H1 (cell line): ENCODE measurements around the gene SPARC. TPM values are rescaled to one million over a fixed set of nuclear protein-coding genes. Genes with fewer than 3 reads are reported as not detected.

Source experiments
- CTCF ChIA-PET: fragments of 300-600 bp; sonication (Branson Sonifier 250); formaldehyde crosslinking; loops from one replicate; lab custom pipeline; 2021; ENCODE audit not compliant: partially characterized antibody; lab: Charles Lee
- POLR2A ChIA-PET: fragments of 300-600 bp; sonication (Branson Sonifier 250); formaldehyde crosslinking; loops from one replicate; lab custom pipeline; 2021; ENCODE audit warnings: inconsistent platforms; ENCODE audit not compliant: partially characterized antibody; lab: Charles Lee
- DNase-seq, 2 experiments: peaks; one replicate each; pipeline versions ENCODE4 v3.0.0 to v3.0.0-alpha.2; 2010 to 2022; ENCODE audit warnings: low spot score in 2 of 2, low read depth in 1 of 2, mixed read lengths in 1 of 2
- FAIRE-seq: peaks from 2 replicates; lab custom pipeline; 2011; peaks lifted over from hg19 to GRCh38; lab: Jason Lieb, UNC
- H2AFZ ChIP-seq: 2 replicates; pipeline ENCODE4 v1.8.1; 2012; ENCODE audit warnings: low read length, inconsistent platforms
- H2AK5ac ChIP-seq: 2 replicates; pipeline ENCODE4 v1.6.1; 2013; ENCODE audit warnings: low read depth, low read length
- H2BK120ac ChIP-seq: replicated peaks from 2 replicates; pipeline ENCODE3; 2013; ENCODE audit warnings: low read depth, low read length, inconsistent platforms
- H2BK12ac ChIP-seq: 2 replicates; pipeline ENCODE4 v1.6.1; 2013; ENCODE audit warnings: low read depth, low read length
- H2BK15ac ChIP-seq: 2 replicates; pipeline ENCODE4 v1.6.1; 2013; ENCODE audit warnings: low read length
- H2BK20ac ChIP-seq: 2 replicates; pipeline ENCODE4 v1.6.1; 2013; ENCODE audit warnings: low read length
- H2BK5ac ChIP-seq: 2 replicates; pipeline ENCODE4 v1.6.1; 2013; ENCODE audit warnings: low read depth, low read length
- H3K14ac ChIP-seq: 2 replicates; pipeline ENCODE4 v1.6.1; 2013; ENCODE audit warnings: inconsistent platforms; ENCODE audit not compliant: insufficient read length
- H3K18ac ChIP-seq: 2 replicates; pipeline ENCODE4 v1.6.1; 2013; ENCODE audit warnings: low read length; ENCODE audit errors: extremely low read depth
- H3K23ac ChIP-seq: 2 replicates; pipeline ENCODE4 v1.6.1; 2013; ENCODE audit warnings: inconsistent platforms; ENCODE audit not compliant: insufficient read length
- H3K23me2 ChIP-seq: 2 replicates; pipeline ENCODE4 v1.6.1; 2013; ENCODE audit warnings: low read depth, low read length
- H3K27ac ChIP-seq: 2 replicates; pipeline ENCODE4 v1.6.1; 2011; ENCODE audit warnings: low read depth, low read length, inconsistent platforms
- H3K27me3 ChIP-seq, 4 experiments: replicated peaks in 1 of 4; 1 replicate in 1 of 4; 2 replicates in 3 of 4; pipeline versions ENCODE4 v1.6.1 to v1.8.1; 2011 to 2013; ENCODE audit warnings: low read length in 3 of 4, mild to moderate bottlenecking in 3 of 4, inconsistent platforms in 2 of 4, mixed read lengths in 2 of 4, moderate library complexity in 1 of 4; ENCODE audit not compliant: control insufficient read depth in 3 of 4, insufficient read depth in 3 of 4; ENCODE audit errors: extremely low read depth in 1 of 4
- H3K36me3 ChIP-seq, 4 experiments: 2 replicates each; pipeline versions ENCODE4 v1.6.1 to v1.8.1; 2011 to 2013; ENCODE audit warnings: mild to moderate bottlenecking in 4 of 4, low read length in 3 of 4, moderate library complexity in 2 of 4, control low read depth in 1 of 4, inconsistent platforms in 1 of 4; ENCODE audit not compliant: insufficient read depth in 4 of 4, control insufficient read depth in 2 of 4
- H3K4ac ChIP-seq: replicated peaks from 2 replicates; pipeline ENCODE3; 2013; ENCODE audit warnings: low read length, low read depth, mixed read lengths, inconsistent platforms; ENCODE audit not compliant: insufficient read length
- H3K4me1 ChIP-seq, 4 experiments: replicated peaks in 1 of 4; 1 replicate in 1 of 4; 2 replicates in 3 of 4; pipeline versions ENCODE4 v1.6.1 to v1.8.1; 2011 to 2013; ENCODE audit warnings: low read length in 3 of 4, inconsistent platforms in 2 of 4, mixed read lengths in 1 of 4; ENCODE audit not compliant: insufficient read depth in 4 of 4, control insufficient read depth in 3 of 4
- H3K4me2 ChIP-seq, 2 experiments: 2 replicates each; pipeline versions ENCODE4 v1.6.1 to v1.8.1; 2011 to 2013; ENCODE audit warnings: low read depth in 2 of 2, low read length in 2 of 2, control low read depth in 1 of 2, inconsistent platforms in 1 of 2, mild to moderate bottlenecking in 1 of 2; ENCODE audit not compliant: insufficient read depth in 1 of 2
- H3K4me3 ChIP-seq, 4 experiments: fragments of 200-600, 300-600 bp in 1 of 4; sonication (generic), shearing (Covaris generic), sonication (Bioruptor Twin) in 1 of 4; 2 replicates each; pipeline versions ENCODE4 v1.5.1 to v1.8.1; 2011 to 2016; ENCODE audit warnings: low read length in 4 of 4, low read depth in 3 of 4, control low read depth in 2 of 4, inconsistent platforms in 2 of 4, mild to moderate bottlenecking in 2 of 4, mixed read lengths in 1 of 4, moderate library complexity in 1 of 4; ENCODE audit not compliant: insufficient read depth in 2 of 4; ENCODE audit errors: extremely low read depth in 1 of 4
- H3K56ac ChIP-seq: replicated peaks from 2 replicates; pipeline ENCODE3; 2013; ENCODE audit warnings: low read depth, mild to moderate bottlenecking, mixed read lengths, low read length, inconsistent platforms; ENCODE audit not compliant: insufficient read length
- H3K79me1 ChIP-seq: 2 replicates; pipeline ENCODE4 v1.6.1; 2013; ENCODE audit warnings: low read depth, low read length, control low read depth
- H3K79me2 ChIP-seq, 2 experiments: 2 replicates each; pipeline versions ENCODE4 v1.6.1 to v1.8.1; 2012 to 2013; ENCODE audit warnings: low read length in 2 of 2, mild to moderate bottlenecking in 2 of 2, inconsistent platforms in 1 of 2; ENCODE audit not compliant: insufficient read depth in 2 of 2, control insufficient read depth in 1 of 2
- H3K9ac ChIP-seq, 4 experiments: replicated peaks in 1 of 4; 1 replicate in 1 of 4; 2 replicates in 3 of 4; pipeline versions ENCODE4 v1.6.1 to v1.8.1; 2011 to 2013; ENCODE audit warnings: low read depth in 3 of 4, low read length in 3 of 4, control low read depth in 2 of 4, mild to moderate bottlenecking in 2 of 4, moderate library complexity in 2 of 4, inconsistent platforms in 1 of 4; ENCODE audit errors: extremely low read depth in 1 of 4
- H3K9me3 ChIP-seq, 2 experiments: 2 replicates each; pipeline versions ENCODE4 v1.6.1 to v1.8.1; 2012 to 2013; ENCODE audit warnings: mild to moderate bottlenecking in 2 of 2, moderate library complexity in 2 of 2, control low read depth in 1 of 2, inconsistent platforms in 1 of 2, low read depth in 1 of 2, low read length in 1 of 2, mixed read lengths in 1 of 2; ENCODE audit not compliant: insufficient read depth in 2 of 2
- H4K20me1 ChIP-seq, 2 experiments: replicated peaks in 1 of 2; 2 replicates each; pipeline versions ENCODE3 to v1.8.1; 2011 to 2013; ENCODE audit warnings: inconsistent platforms in 2 of 2, low read length in 2 of 2, mild to moderate bottlenecking in 1 of 2; ENCODE audit not compliant: insufficient read depth in 2 of 2, control insufficient read depth in 1 of 2
- H4K5ac ChIP-seq: 2 replicates; pipeline ENCODE4 v1.6.1; 2013; ENCODE audit warnings: low read length, low read depth, mixed read lengths, inconsistent platforms; ENCODE audit not compliant: insufficient read length
- H4K8ac ChIP-seq: 2 replicates; pipeline ENCODE4 v1.8.0; 2013; ENCODE audit warnings: mild to moderate bottlenecking, moderate library complexity, low read length, inconsistent platforms; ENCODE audit not compliant: insufficient read depth; ENCODE audit errors: extremely low read depth
- H4K91ac ChIP-seq: replicated peaks from 2 replicates; pipeline ENCODE3; 2013; ENCODE audit warnings: low read length, mixed read lengths, inconsistent platforms; ENCODE audit not compliant: insufficient read length
- KDM1A ChIP-seq: fragments of 200-600, 300-600 bp; sonication (generic); IDR thresholded peaks from 2 replicates; pipeline ENCODE4 v1.7.1; 2016; ENCODE audit warnings: mild to moderate bottlenecking, low read length, borderline replicate concordance
- RBBP5 ChIP-seq: IDR thresholded peaks from 2 replicates; pipeline ENCODE4 v1.7.1; 2012; ENCODE audit warnings: low read depth, mild to moderate bottlenecking, inconsistent platforms, low read length, moderate library complexity, borderline replicate concordance
- SP2 ChIP-seq: IDR thresholded peaks from 2 replicates; pipeline ENCODE4 v1.6.1; 2012; ENCODE audit warnings: mild to moderate bottlenecking, low read length, inconsistent platforms
- WGBS, 2 experiments: shearing (Covaris generic) in 1 of 2; methylation state at CpG; one replicate each; pipeline versions ENCODE4 v1.1.6 to v1.1.7; 2013 to 2015; ENCODE audit warnings: low lambda C conversion rate in 2 of 2, mixed read lengths in 2 of 2, inconsistent platforms in 1 of 2, low coverage in 1 of 2, missing lambda C conversion rate in 1 of 2; ENCODE audit not compliant: insufficient replicate concordance in 2 of 2, insufficient coverage in 1 of 2, insufficient read length in 1 of 2; ENCODE audit errors: extremely low coverage in 1 of 2, missing lambda C conversion rate in 1 of 2; 5-methylcytosine and 5-hydroxymethylcytosine counted together
- polyA plus RNA-seq, 7 experiments: library from polyadenylated mRNA; depleted of rRNA in 3 of 7; stranded (reverse) in 5 of 7; unstranded in 2 of 7; fragments of >200 nt in 5 of 7; fragments of 200-250 nt in 2 of 7; gene quantifications; 1 replicate in 5 of 7; 2 replicates in 1 of 7; 4 replicates in 1 of 7; pipeline versions ENCODE4 v1.2.1 to v1.2.3, GENCODE V29; 2011 to 2013; ENCODE audit warnings: missing spikeins in 2 of 7, mixed read lengths in 2 of 7
- total RNA-seq: library from RNA; stranded (reverse); fragmentation: NEBNext Ultra II Directional; extraction: Animal tissue kit (Norgen Biotek cat#: 25700); gene quantifications from 2 replicates; pipeline ENCODE4 v1.2.1, GENCODE V29; 2021

Gene SPARC
- total and polyA plus RNA-seq, 2 of the 8 experiments (the other 6 are each of a cell fraction or from before 2014, with no cell fraction given), result 375 to 438 TPM

- ChIA-PET CTCF (interaction anchor here (0.9 to 5.7 kb wide), 6 partner anchors 29 to 174 kb away, joined by 3 to 32 read pairs (median 4); no protein-coding TSS in a partner anchor), POLR2A (no interaction called here)
- DNase-seq, result no peak
- Histone ChIP-seq H3K9ac (no peak overlapping the region), H2BK12ac (no peak overlapping the region), H4K20me1 (no peaks in the 10 kb centered on the region), H3K14ac (no peak overlapping the region), H3K56ac (no peak overlapping the region), H3K27me3 (no peaks in the 10 kb centered on the region), H2BK20ac (no peak overlapping the region), H2AFZ (no peak overlapping the region), H2BK5ac (no peak overlapping the region), H3K4me1 (peaks cover 4 to 10% (median 8%) of the 10 kb centered on the region in 4 experiments), H3K36me3 (no peaks in the 10 kb centered on the region), H2BK15ac (no peak overlapping the region), H3K4me2 (no peak overlapping the region), H2BK120ac (no peak overlapping the region), H4K5ac (no peak overlapping the region), H4K91ac (no peak overlapping the region), H3K27ac (no peak overlapping the region), H3K23ac (no peak overlapping the region), H3K79me2 (no peaks in the 10 kb centered on the region), H3K23me2 (no peaks in the 10 kb centered on the region), H3K9me3 (no peaks in the 10 kb centered on the region), H3K4ac (no peak overlapping the region), H3K79me1 (no peaks in the 10 kb centered on the region), H2AK5ac (no peak overlapping the region), H3K4me3 (no peak overlapping the region), H3K18ac (no peak overlapping the region), H4K8ac (no peak overlapping the region)
- no peak for FAIRE-seq
- TF ChIP-seq RBBP5, result no peak
- peak; percentile 79 for TF ChIP-seq KDM1A
- no peak for TF ChIP-seq SP2
- WGBS, 2 experiments, result 84% methylated on average over 12 of the region's 12 CpGs; no CpG with 5 or more reads in 1 of the 2 experiments
Observed at GRCh38 chr5:151622367-151623088, 64.2 kb downstream of the SPARC start.
